Activated CD4-positive, alpha-beta T cell treated with anti-CD3 and anti-CD28 coated beads, Interleukin-2, amount 10 ng/mL, durations not matched to agents 7 days and 5 days (primary cell): Measurements from ENCODE around the gene SLC22A3. TPM values are rescaled to one million over a fixed set of nuclear protein-coding genes. Genes with fewer than 3 reads are reported as not detected.

Experiments used
- CTCF ChIA-PET: fragments of 350-600 bp; sonication (Branson Sonifier 250); formaldehyde crosslinking; loops from one replicate; lab custom pipeline; 2021; ENCODE audit warnings: antibody characterized with exemption; lab: Charles Lee
- POLR2A ChIA-PET: fragments of 350-600 bp; sonication (Branson Sonifier 250); formaldehyde crosslinking; loops from one replicate; lab custom pipeline; 2021; ENCODE audit warnings: antibody characterized with exemption; lab: Charles Lee
- DNase-seq: peaks from one replicate; pipeline ENCODE4 v3.0.0-alpha.2; 2020
- H3K27ac Mint-ChIP-seq: one replicate; pipeline ENCODE4 v1.8.0; 2021; ENCODE audit warnings: mild to moderate bottlenecking, moderate library complexity, mixed read lengths
- H3K27me3 Mint-ChIP-seq: one replicate; pipeline ENCODE4 v1.8.0; 2021; ENCODE audit warnings: mixed read lengths
- H3K36me3 Mint-ChIP-seq: one replicate; pipeline ENCODE4 v1.8.0; 2021; ENCODE audit warnings: low read depth, mixed read lengths
- H3K4me1 Mint-ChIP-seq: one replicate; pipeline ENCODE4 v1.8.0; 2021; ENCODE audit warnings: mixed read lengths
- H3K4me3 Mint-ChIP-seq: one replicate; pipeline ENCODE4 v1.8.0; 2021; ENCODE audit warnings: mild to moderate bottlenecking, moderate library complexity, mixed read lengths
- H3K9me3 Mint-ChIP-seq: one replicate; pipeline ENCODE4 v1.8.0; 2021; ENCODE audit warnings: mixed read lengths
- total RNA-seq, 2 experiments: library from RNA; stranded (reverse); gene quantifications; one replicate each; pipeline ENCODE4 v1.2.3, GENCODE V29; 2021

SLC22A3 gene
- total RNA-seq, 2 experiments from 2014 or later = not detected

DNA sequence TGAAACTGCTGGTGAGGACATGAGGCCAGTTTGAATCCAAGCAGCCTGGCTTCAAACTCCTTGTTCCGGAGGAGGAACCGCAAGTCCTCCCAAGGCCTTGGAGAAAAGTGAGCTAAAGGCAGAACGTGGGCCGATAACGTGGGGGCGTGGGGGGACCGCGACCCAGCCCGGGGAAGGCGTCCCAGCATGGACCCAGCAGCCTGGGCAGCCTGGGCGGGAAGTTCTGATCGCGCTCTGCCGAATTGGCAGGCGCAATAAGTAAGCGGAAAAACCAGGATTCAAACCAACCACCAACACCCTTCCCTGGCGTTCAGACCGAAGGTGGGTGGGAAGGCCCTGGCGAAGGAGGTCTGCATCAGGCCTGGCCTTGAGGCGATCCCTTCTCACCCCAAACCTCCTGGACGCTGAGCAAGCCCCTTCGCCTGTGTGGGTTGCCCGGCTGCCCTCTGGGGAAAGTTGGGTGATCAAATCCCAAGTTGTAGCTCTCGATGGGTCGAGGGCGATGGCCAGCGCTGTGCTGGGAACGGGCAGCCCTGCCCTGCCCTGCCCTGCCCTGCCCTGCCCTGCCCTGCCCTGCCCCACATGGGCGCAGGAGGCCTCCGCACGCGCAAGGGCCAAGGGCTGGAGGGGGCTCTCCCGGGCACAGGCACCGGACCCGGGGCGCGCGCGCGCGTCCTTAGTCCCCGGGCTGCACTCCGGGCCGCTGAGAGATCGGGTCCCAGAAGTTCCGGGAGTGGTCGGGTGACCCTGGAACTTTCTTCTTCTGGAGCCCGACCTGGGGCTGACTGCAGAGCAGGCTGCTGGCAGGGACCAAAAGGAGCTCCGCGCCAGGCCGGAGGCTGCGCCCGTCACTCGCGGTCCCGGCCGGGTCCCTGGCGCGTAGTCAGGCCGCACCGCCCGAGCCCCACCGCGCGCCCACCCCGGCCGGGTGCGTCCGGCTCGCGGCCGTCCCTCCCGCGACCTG lies 637 bp upstream of the SLC22A3 start:
- POLR2A ChIA-PET = no interaction called here
- H3K27me3 Mint-ChIP-seq = peaks cover 63% of the 10 kb centered on the region
- no peak overlapping the region for H3K27ac Mint-ChIP-seq
- no peak overlapping the region for H3K4me3 Mint-ChIP-seq
- CTCF ChIA-PET = no interaction called here
- no peaks in the 10 kb centered on the region for H3K9me3 Mint-ChIP-seq
- no peak for DNase-seq
- H3K36me3 Mint-ChIP-seq = no peaks in the 10 kb centered on the region
- no peaks in the 10 kb centered on the region for H3K4me1 Mint-ChIP-seq

DNA sequence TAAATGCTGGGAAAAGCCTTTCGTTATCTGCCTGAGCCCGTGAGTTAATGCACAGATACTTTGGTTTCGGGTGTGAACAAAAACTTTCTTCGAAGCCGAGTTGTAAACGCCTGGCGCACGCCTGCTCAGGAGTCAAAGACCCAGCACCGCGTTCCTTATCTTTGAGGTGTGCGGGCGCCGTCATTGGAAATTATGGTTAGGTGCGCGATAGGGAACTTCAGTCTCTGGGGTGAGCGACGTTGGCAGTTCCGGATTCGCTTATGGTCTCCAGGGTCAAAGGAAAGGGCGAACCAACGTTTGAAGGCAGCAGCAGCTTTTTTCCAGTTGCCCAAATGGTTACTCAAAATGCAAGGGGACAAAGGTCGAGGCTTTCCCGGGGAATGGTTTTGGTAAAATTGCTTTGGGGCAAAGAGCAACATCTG lies 853 bp downstream of the SLC22A3 start:
- Mint-ChIP-seq H3K27ac (no peak overlapping the region), H3K36me3 (no peaks in the 10 kb centered on the region), H3K4me3 (no peak overlapping the region), H3K27me3 (peaks cover 59% of the 10 kb centered on the region), H3K4me1 (no peaks in the 10 kb centered on the region), H3K9me3 (no peaks in the 10 kb centered on the region)
- CTCF ChIA-PET = no interaction called here
- POLR2A ChIA-PET = no interaction called here
- no peak for DNase-seq

DNA sequence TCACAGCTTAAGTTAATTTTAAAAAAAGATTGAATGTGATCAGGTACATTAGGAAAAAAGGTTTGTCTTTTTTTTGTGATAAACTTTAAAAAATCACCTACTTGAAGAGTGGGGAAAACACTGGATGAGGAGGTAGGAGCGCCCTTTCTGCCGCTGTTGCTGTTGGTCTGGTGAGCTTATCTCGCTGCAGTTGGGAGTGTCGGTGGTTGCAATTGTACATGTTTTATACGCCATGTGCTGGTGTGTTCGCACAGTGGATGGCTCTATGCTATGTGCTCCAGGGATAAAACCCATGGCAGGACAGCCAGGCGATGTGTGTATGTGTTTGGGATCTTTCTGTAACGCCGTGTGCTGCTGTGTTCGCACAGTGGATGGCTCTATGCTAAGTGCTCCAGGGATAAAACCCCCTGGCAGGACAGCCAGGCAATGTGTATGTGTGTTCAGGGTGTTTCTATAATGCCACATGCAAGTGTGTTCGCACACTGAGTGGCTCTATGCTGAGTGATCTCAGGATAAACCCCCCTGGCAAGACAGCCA lies 1.7 kb downstream of the SLC22A3 start:
- H3K4me3 Mint-ChIP-seq = no peak overlapping the region
- ChIA-PET POLR2A (no interaction called here), CTCF (no interaction called here)
- peaks cover 57% of the 10 kb centered on the region for H3K27me3 Mint-ChIP-seq
- H3K36me3 Mint-ChIP-seq = no peaks in the 10 kb centered on the region
- H3K27ac Mint-ChIP-seq = no peak overlapping the region
- H3K4me1 Mint-ChIP-seq = peaks cover 2% of the 10 kb centered on the region
- no peak for DNase-seq
- no peaks in the 10 kb centered on the region for H3K9me3 Mint-ChIP-seq

DNA sequence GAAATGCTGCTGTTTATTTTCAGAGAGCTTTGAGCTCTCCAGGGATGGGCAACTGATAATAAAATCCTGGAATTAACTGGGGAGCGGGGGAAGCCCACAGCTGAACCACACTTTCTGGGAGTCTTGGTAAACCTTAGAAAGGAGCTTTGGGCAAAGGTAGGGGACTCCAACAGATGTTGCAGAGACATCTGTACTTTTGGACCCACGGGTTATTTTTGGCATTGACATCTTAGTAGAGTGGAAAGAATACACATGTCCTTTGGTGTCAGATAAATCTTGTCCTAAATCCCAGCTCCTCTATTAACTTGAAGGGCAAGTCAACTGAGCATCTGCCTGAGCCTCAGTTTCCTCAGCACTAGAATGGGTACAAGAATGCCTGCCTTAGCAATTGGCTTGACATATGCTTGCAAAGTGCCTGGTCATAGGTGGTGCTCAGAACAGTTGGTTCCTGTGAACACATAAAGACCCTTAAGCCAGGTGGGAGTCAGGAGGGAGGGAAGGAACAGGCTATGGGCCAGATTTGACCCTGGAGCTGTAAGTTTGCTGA lies 5.8 kb downstream of the SLC22A3 start:
- ChIA-PET CTCF (no interaction called here), POLR2A (no interaction called here)
- Mint-ChIP-seq H3K27me3 (peaks cover 35% of the 10 kb centered on the region), H3K9me3 (no peaks in the 10 kb centered on the region), H3K27ac (no peak overlapping the region), H3K4me1 (peaks cover 7% of the 10 kb centered on the region), H3K36me3 (no peaks in the 10 kb centered on the region), H3K4me3 (no peak overlapping the region)
- DNase-seq = no peak

DNA sequence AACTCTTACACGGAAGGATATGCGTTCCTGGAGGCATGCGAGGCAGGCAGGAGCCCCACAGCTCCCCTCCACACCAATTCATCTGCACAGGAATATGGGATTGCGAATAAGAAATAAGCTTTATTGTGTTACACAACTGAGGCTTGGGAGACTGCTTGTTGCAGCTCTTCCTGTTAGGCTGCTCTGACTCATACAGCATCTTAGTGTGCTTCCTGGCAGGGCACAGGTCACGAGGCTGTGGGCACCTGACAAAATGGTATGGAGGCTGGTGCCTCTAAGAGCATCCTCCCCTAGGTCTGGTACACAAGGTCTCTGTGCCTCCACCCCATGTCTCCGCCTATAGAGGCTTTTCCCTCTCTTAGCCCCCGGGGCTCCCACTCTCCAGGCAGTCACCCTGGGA lies 6.8 kb downstream of the SLC22A3 start:
- Mint-ChIP-seq H3K27ac (no peak overlapping the region), H3K36me3 (no peaks in the 10 kb centered on the region), H3K27me3 (peaks cover 28% of the 10 kb centered on the region), H3K4me3 (no peak overlapping the region), H3K9me3 (no peaks in the 10 kb centered on the region), H3K4me1 (peaks cover 7% of the 10 kb centered on the region)
- DNase-seq = no peak
- ChIA-PET POLR2A (no interaction called here), CTCF (no interaction called here)

DNA sequence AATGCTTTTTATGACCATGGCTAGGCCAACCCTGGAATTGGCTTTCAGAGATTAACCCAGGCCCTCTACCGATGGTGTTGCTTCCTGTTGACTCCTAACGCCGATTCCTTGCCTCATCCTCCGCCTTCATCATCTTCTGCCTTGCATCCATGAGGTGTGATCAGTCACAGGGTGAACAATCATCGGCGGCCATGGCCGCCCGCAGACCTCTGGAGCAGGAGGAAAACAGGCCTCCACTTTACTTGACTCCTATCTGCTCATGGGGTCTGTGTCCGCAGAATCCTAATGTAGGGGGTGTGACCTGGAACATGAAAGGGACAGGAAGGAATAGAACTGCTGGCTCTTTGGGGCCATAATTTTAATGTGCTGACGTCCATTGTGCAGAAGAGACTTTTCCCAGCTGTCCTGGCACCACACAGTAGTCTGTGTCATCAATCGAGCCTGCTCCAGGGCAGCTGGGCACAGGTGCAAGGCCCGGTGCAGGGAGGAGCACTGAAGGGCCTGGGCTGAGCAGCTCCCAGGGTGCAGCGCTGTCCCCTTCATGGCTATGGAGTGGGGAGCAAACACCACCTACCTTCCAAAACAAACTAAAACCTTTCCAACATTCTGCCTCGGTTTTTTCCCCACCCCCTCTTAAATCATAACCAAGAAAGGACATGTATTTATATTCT lies 8.0 kb downstream of the SLC22A3 start:
- POLR2A ChIA-PET = no interaction called here

DNA sequence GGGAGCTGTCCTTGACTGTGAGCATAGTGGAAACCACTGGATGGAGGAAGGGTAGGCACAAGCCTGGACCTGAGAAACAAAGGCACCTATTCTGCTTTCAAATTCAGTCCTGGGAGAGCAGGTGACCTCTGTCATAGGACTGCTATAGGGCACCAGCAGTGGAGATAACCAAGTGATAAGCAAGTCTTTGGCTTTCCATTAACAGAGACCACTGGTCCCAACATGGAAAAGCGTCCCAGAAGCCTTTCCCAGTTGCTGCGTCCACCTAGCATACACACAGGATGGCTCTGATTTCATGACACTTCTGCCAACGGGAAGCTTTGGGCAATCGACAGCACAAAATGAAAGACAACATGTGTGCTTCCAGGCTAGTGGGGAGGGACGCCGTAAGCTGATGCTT lies 8.9 kb downstream of the SLC22A3 start:
- Mint-ChIP-seq H3K9me3 (no peaks in the 10 kb centered on the region), H3K4me1 (peaks cover 7% of the 10 kb centered on the region), H3K27me3 (peaks cover 17% of the 10 kb centered on the region), H3K4me3 (no peak overlapping the region), H3K27ac (no peak overlapping the region), H3K36me3 (no peaks in the 10 kb centered on the region)
- ChIA-PET CTCF (no interaction called here), POLR2A (no interaction called here)
- DNase-seq = no peak

More for the DNA sequence above, 8.0 kb downstream of the SLC22A3 start:
- CTCF ChIA-PET = no interaction called here
- H3K4me3 Mint-ChIP-seq = no peak overlapping the region
- DNase-seq = no peak
- no peak overlapping the region for H3K27ac Mint-ChIP-seq
- no peaks in the 10 kb centered on the region for H3K36me3 Mint-ChIP-seq
- H3K27me3 Mint-ChIP-seq = peaks cover 21% of the 10 kb centered on the region
- H3K4me1 Mint-ChIP-seq = peaks cover 7% of the 10 kb centered on the region
- H3K9me3 Mint-ChIP-seq = no peaks in the 10 kb centered on the region

DNA sequence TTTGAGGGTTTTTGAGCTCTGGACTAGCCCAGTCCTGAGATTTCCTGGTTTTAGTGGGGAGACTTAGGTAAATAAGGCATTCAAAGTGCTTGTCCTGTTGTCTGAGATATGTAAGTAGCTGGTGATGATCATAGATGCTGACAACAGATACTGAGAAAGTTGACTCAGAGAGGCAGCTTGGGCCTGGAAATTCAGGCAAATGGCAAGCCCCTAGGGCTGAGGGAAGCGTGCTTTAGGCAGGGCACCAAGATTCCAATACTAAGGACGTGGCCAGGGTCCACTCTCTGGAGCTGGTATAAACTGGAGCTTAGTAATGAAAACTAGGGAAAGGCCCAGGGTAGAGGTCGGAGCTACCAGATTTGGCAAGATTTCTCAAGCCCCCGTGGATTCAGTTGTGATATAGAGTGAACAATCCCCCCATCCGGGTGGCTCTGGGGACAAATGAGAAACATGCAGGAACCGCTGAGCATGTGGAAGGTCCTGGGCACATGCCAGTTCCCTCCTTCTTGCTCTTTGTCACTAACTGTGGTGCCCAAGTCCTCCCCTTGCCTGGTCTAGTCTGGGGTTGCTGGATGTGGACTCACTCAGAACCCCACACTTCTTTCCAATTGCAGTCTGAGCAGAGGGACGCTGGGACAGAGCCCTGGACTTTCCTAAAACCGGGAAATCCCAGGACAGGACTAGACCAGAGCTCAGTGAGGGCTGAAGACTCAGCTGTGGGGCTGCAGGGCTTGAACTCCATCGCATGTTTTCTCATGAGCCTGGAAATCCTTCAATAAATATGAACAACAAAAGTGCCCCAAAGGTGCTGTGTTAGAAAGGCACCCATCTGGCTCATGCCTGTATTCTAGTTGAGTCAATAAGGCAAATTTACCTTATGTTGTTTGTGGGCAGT lies 10.3 kb downstream of the SLC22A3 start:
- no peaks in the 10 kb centered on the region for H3K36me3 Mint-ChIP-seq
- H3K27ac Mint-ChIP-seq = no peak overlapping the region
- peaks cover 12% of the 10 kb centered on the region for H3K27me3 Mint-ChIP-seq
- H3K4me1 Mint-ChIP-seq = peaks cover 7% of the 10 kb centered on the region
- ChIA-PET POLR2A (no interaction called here), CTCF (no interaction called here)
- DNase-seq = no peak
- no peak overlapping the region for H3K4me3 Mint-ChIP-seq
- no peaks in the 10 kb centered on the region for H3K9me3 Mint-ChIP-seq

DNA sequence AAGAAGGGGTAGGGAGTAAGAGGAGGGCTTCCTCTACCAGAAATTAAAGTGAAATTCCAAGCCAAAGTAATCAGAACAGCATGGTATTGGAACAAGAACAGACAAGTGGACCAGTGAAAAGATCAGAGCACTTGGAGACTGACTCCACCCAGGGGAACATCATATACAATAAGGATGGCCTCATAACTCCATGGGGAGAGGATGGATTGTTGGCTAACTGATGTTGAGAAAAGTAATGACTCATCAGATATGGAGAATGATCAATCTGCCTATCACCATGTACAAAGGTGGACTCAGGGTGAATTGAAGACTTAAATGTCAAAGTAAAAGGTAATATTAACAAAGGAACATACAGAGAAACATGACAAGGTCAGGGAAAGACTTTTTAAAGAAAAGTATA lies 12.8 kb downstream of the SLC22A3 start:
- CTCF ChIA-PET = no interaction called here
- Mint-ChIP-seq H3K9me3 (no peaks in the 10 kb centered on the region), H3K4me1 (no peaks in the 10 kb centered on the region), H3K4me3 (no peak overlapping the region), H3K36me3 (no peaks in the 10 kb centered on the region), H3K27ac (no peak overlapping the region), H3K27me3 (peaks cover 12% of the 10 kb centered on the region)
- DNase-seq = no peak
- POLR2A ChIA-PET = no interaction called here

DNA sequence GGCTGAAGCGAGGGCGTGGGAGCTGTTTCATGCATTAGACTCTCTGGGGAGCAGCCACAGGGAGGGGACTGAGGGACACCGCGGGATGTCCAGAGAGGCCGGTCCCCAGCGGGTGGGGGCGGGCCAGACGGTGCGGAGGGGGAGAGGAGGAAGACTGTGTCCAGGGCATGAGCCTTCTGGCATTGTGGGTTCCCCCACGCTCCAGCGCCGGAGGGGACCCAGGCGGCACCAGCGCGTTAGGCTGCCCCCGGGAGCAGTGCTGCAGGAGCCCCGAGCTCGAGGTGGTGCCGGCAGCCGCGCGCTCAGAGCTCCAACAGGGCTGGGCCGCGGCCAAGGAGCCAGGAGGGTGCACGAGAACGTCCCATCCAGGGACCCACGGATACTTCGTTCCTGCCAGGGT lies 14.4 kb downstream of the SLC22A3 start:
- DNase-seq = no peak
- H3K27ac Mint-ChIP-seq = no peak overlapping the region
- CTCF ChIA-PET = no interaction called here
- H3K27me3 Mint-ChIP-seq = peaks cover 12% of the 10 kb centered on the region
- no peaks in the 10 kb centered on the region for H3K4me1 Mint-ChIP-seq
- H3K36me3 Mint-ChIP-seq = no peaks in the 10 kb centered on the region
- no peaks in the 10 kb centered on the region for H3K9me3 Mint-ChIP-seq
- no peak overlapping the region for H3K4me3 Mint-ChIP-seq
- POLR2A ChIA-PET = no interaction called here

DNA sequence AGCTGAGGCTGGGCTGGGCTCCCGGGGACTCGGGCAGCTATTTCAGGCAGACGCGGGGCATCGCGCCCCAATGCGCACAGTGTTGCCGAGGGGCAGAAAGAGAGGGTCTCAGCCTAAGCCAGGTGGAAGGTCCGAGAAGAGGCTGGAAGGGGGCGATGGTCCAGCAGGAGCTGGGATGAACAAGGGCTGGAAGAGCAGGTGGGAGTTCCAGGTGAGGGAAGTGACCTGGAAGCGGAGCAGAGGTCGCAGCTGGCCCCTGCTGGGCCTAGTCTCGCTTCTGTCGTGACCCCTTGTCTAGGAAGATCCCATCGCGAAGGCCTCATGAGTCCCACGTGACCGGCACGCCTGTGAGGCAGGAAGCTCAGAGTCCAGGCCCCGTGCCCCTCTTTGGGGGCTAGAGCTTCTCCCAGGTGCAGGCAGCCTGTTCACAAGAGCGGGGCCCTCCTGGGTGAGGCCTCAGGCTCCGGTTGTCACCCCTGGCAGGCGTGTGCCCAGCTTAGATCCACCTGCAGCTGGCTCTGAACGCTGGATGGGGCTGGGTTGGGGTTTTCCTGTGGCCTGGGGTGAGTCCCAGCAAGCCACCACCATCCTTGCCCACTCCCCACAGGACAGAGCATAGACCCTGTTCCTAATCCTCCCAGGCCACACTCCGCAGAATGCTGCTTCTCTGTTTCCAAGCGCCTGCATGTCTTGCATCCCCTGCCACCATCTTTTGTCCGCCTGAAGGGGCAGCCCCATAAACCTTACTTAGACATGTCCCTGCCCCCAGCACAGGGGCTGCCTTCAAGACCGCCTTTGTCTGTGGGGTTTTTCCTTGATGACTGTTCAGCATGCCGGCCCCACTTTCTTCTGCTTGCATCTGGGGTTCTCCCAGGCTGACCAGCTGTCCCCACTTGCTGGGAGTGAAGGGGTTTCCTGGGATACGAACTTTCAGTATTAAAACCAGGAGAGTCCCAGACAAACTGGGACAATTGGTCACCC lies 15.1 kb downstream of the SLC22A3 start:
- H3K27ac Mint-ChIP-seq = no peak overlapping the region
- no peaks in the 10 kb centered on the region for H3K9me3 Mint-ChIP-seq
- no peaks in the 10 kb centered on the region for H3K36me3 Mint-ChIP-seq
- ChIA-PET CTCF (no interaction called here), POLR2A (no interaction called here)
- no peak for DNase-seq
- no peaks in the 10 kb centered on the region for H3K4me1 Mint-ChIP-seq
- H3K4me3 Mint-ChIP-seq = no peak overlapping the region
- H3K27me3 Mint-ChIP-seq = peaks cover 8% of the 10 kb centered on the region
